Panc1 (cell line): ENCODE data around the gene MCAM. TPM values are rescaled to one million over a fixed set of nuclear protein-coding genes. Genes with fewer than 3 reads are reported as not detected.

Experiments
- ATAC-seq: fragments of 200-7000 bp; cut with Tn5 transposase; 2 replicates; pipeline ENCODE4 v1.9.1; 2020; ENCODE audit warnings: mild to moderate bottlenecking, moderate library complexity
- BruUV-seq: library from RNA; stranded (reverse); fragments of 400-500 nt; replicated peaks from 2 replicates; lab custom pipeline; 2021; lab: Mats Ljungman, UMichigan
- CTCF ChIA-PET: fragments of 300-600 bp; sonication (Branson Sonifier 250); formaldehyde crosslinking; loops from one replicate; lab custom pipeline; 2022; ENCODE audit warnings: antibody characterized with exemption; lab: Charles Lee
- POLR2A ChIA-PET: fragments of 300-600 bp; sonication (Branson Sonifier 250); formaldehyde crosslinking; loops from one replicate; lab custom pipeline; 2022; ENCODE audit warnings: antibody characterized with exemption; lab: Charles Lee
- DNase-seq: peaks from one replicate; pipeline ENCODE4 v3.0.0-alpha.2; 2010; ENCODE audit warnings: low read depth, low spot score
- H3K27ac ChIP-seq: 2 replicates; pipeline ENCODE4 v1.5.1; 2011; ENCODE audit warnings: mild to moderate bottlenecking, low read length, inconsistent platforms
- H3K27me3 ChIP-seq: fragments of 200-500 bp; sonication (Bioruptor generic); 2 replicates; pipeline ENCODE4 v1.6.0; 2014; ENCODE audit warnings: low read length, inconsistent platforms; ENCODE audit not compliant: control insufficient read depth, insufficient read depth
- H3K36me3 ChIP-seq: fragments of 200-500 bp; sonication (Bioruptor generic); 2 replicates; pipeline ENCODE4 v1.5.1; 2014; ENCODE audit warnings: inconsistent platforms, mild to moderate bottlenecking, low read length, moderate library complexity; ENCODE audit not compliant: control insufficient read depth, insufficient read depth
- H3K4me1 ChIP-seq: 2 replicates; pipeline ENCODE4 v1.5.1; 2011; ENCODE audit warnings: inconsistent platforms, mild to moderate bottlenecking, low read length, moderate library complexity; ENCODE audit not compliant: control insufficient read depth, insufficient read depth
- H3K4me3 ChIP-seq, 2 experiments: 2 replicates each; pipeline ENCODE4 v1.5.1; 2011 to 2012; ENCODE audit warnings: low read depth in 2 of 2, low read length in 2 of 2, mild to moderate bottlenecking in 2 of 2, inconsistent platforms in 1 of 2, moderate library complexity in 1 of 2
- H3K9me3 ChIP-seq: fragments of 200-500 bp; sonication (Bioruptor generic); 2 replicates; pipeline ENCODE4 v1.5.1; 2014; ENCODE audit warnings: low read depth, mild to moderate bottlenecking, inconsistent platforms, low read length, moderate library complexity; ENCODE audit not compliant: control insufficient read depth, insufficient read depth
- CTCF ChIP-seq: fragments of 450-650 bp; IDR thresholded peaks from 2 replicates; pipeline ENCODE4 v1.5.1; 2017; ENCODE audit warnings: mild to moderate bottlenecking
- POLR2AphosphoS5 ChIP-seq: IDR thresholded peaks from 2 replicates; pipeline ENCODE4 v1.6.1; 2012; ENCODE audit warnings: mild to moderate bottlenecking, low read depth, low read length, moderate library complexity
- REST ChIP-seq, 2 experiments: IDR thresholded peaks; 2 replicates each; pipeline ENCODE4 v1.6.1; 2011 to 2012; ENCODE audit warnings: low read depth in 2 of 2, control low read depth in 1 of 2, low read length in 1 of 2, mild to moderate bottlenecking in 1 of 2, moderate library complexity in 1 of 2; ENCODE audit not compliant: insufficient read depth in 1 of 2
- SIN3A ChIP-seq: IDR thresholded peaks from 2 replicates; pipeline ENCODE4 v1.6.1; 2012; ENCODE audit warnings: low read depth, mild to moderate bottlenecking, low read length, moderate library complexity, borderline replicate concordance; ENCODE audit not compliant: insufficient read depth
- TCF7L2 ChIP-seq: IDR thresholded peaks from 2 replicates; pipeline ENCODE4 v1.6.1; 2011; ENCODE audit warnings: mild to moderate bottlenecking, low read depth, low read length, inconsistent platforms
- in situ Hi-C: cut with HindIII; loops from 2 replicates; pipeline ENCODE4 v1.10.0; 2016; ENCODE audit warnings: low sequenced_read_pairs, low pct_unique_long_range_greater_than_20kb
- intact Hi-C: fragments of 100-400 bp; cut with micrococcal nuclease; formaldehyde crosslinking; loops from one replicate; pipeline ENCODE4 v1.10.0; 2022; ENCODE audit not compliant: unreplicated experiment
- total RNA-seq: library from RNA; stranded (reverse); gene quantifications from one replicate; pipeline ENCODE4 v1.2.1, GENCODE V29; 2021; ENCODE audit not compliant: unreplicated experiment

The MCAM gene
- total RNA-seq, 1 experiment from 2014 or later = 27.2 TPM

DNA sequence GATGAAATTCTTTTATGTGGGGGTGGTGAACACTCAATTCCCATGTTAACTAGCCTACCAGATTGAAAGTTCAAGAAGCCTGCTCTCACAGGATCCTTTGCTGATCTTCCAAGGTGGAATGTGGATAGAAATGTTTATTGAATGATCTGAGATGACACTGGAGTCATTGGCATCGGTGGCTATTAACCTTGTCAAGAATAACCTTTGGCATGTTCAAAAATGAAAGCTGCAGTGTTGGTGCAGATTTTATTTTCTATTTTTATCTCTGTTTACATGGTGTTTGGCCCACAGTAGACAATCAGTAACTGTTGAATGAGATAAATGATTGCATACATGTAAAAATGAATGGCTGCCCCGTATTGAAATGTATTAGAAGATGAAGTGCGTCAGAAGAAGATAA lies 19.0 kb downstream of the MCAM start:
- in situ Hi-C loops (no loop called here), intact Hi-C loops (no loop called here)
- no peak for TF ChIP-seq CTCF
- no peak for TF ChIP-seq SIN3A
- TF ChIP-seq REST (IDR thresholded peaks at IDR 0.05; ENCODE audit: insufficient read depth in 1 of 2, low read depth in 2 of 2, low read length in 1 of 2) = no peak
- TF ChIP-seq TCF7L2 = no peak
- no peak for TF ChIP-seq POLR2AphosphoS5
- Histone ChIP-seq H3K4me3 (no peak overlapping the region), H3K27ac (no peak overlapping the region), H3K36me3 (peaks cover 27% of the 10 kb centered on the region), H3K9me3 (no peaks in the 10 kb centered on the region), H3K4me1 (no peaks in the 10 kb centered on the region), H3K27me3 (no peaks in the 10 kb centered on the region)
- DNase-seq = no peak
- BruUV-seq = no TSS peak
- ChIA-PET CTCF (interaction anchor here (0.6 to 0.8 kb wide), 2 partner anchors 10 to 13 kb away, joined by 3 read pairs; no protein-coding TSS in a partner anchor), POLR2A (interaction anchor here (0.6 kb wide), 1 partner anchor 25 kb away, joined by 5 read pairs; no protein-coding TSS in a partner anchor)
- ATAC-seq = no peak

- intact Hi-C loops (no loop called here), in situ Hi-C loops (no loop called here)
- Histone ChIP-seq H3K27me3 (no peaks in the 10 kb centered on the region), H3K4me3 (no peak overlapping the region), H3K36me3 (peaks cover 16% of the 10 kb centered on the region), H3K9me3 (no peaks in the 10 kb centered on the region), H3K4me1 (no peaks in the 10 kb centered on the region), H3K27ac (no peak overlapping the region)
- peak; percentile 62; the same call in 1 of the 2 replicates for ATAC-seq
- ChIA-PET CTCF (no interaction called here), POLR2A (interaction anchor here (0.6 kb wide), 1 partner anchor 100 kb away, joined by 3 read pairs; no protein-coding TSS in a partner anchor)
- no TSS peak for BruUV-seq
- no peak for TF ChIP-seq REST (IDR thresholded peaks at IDR 0.05; ENCODE audit: insufficient read depth in 1 of 2, low read depth in 2 of 2, low read length in 1 of 2)
- TF ChIP-seq TCF7L2 = no peak
- no peak for TF ChIP-seq SIN3A
- no peak; the same call in 1 of the 2 replicates for TF ChIP-seq CTCF
- TF ChIP-seq POLR2AphosphoS5 = no peak
- no peak for DNase-seq
Observed at GRCh38 chr11:119295178-119295577, 21.8 kb downstream of the MCAM start.
